Karpas-422 (cell line): ENCODE results near the gene SMARCD3. TPM values are rescaled to one million over a fixed set of nuclear protein-coding genes. Genes with fewer than 3 reads are reported as not detected.

Source experiments
- DNase-seq: peaks from one replicate; pipeline ENCODE4 v3.0.0-alpha.2; 2015
- H2AFZ ChIP-seq: fragments of 200-600 bp; sonication (generic); 2 replicates; pipeline ENCODE4 v1.6.1; 2014; ENCODE audit warnings: antibody characterized with exemption, low read length, mixed read lengths
- H3K27ac ChIP-seq: fragments of 200-600 bp; sonication (generic); 2 replicates; pipeline ENCODE4 v1.5.1; 2014; ENCODE audit warnings: mild to moderate bottlenecking, low read length, moderate library complexity
- H3K27me3 ChIP-seq: fragments of 200-600 bp; sonication (generic); 2 replicates; pipeline ENCODE4 v1.6.1; 2014; ENCODE audit warnings: low read length, mixed read lengths
- H3K36me3 ChIP-seq: fragments of 200-600 bp; sonication (generic); 2 replicates; pipeline ENCODE4 v1.6.1; 2014; ENCODE audit warnings: low read length, mixed read lengths; ENCODE audit not compliant: insufficient read depth
- H3K4me1 ChIP-seq: fragments of 200-600 bp; sonication (generic); 2 replicates; pipeline ENCODE4 v1.6.1; 2014; ENCODE audit warnings: mild to moderate bottlenecking, low read length, mixed read lengths
- H3K4me2 ChIP-seq: fragments of 200-600 bp; sonication (generic); 2 replicates; pipeline ENCODE4 v1.6.1; 2014; ENCODE audit warnings: low read length, low read depth, mild to moderate bottlenecking; ENCODE audit not compliant: poor library complexity, severe bottlenecking
- H3K4me3 ChIP-seq: fragments of 200-600 bp; sonication (generic); 2 replicates; pipeline ENCODE4 v1.5.1; 2014; ENCODE audit warnings: mild to moderate bottlenecking, antibody characterized with exemption, low read length, mixed read lengths
- H3K79me2 ChIP-seq: fragments of 200-600 bp; sonication (generic); 2 replicates; pipeline ENCODE4 v1.6.1; 2014; ENCODE audit warnings: mild to moderate bottlenecking, low read length, mixed read lengths
- H3K9ac ChIP-seq: fragments of 200-600 bp; sonication (generic); 2 replicates; pipeline ENCODE4 v1.6.0; 2014; ENCODE audit warnings: low read length
- H3K9me2 ChIP-seq: fragments of 200-600 bp; sonication (generic), shearing (Covaris generic); replicated peaks from 2 replicates; pipeline ENCODE4 v1.6.0; 2014; ENCODE audit warnings: mild to moderate bottlenecking, low read length, moderate library complexity; ENCODE audit not compliant: insufficient read depth
- H3K9me3 ChIP-seq: fragments of 300-700, 200-600 bp; sonication (generic); 2 replicates; pipeline ENCODE4 v1.6.1; 2014; ENCODE audit warnings: low read length, mixed read lengths
- H4K20me1 ChIP-seq: fragments of 200-600 bp; sonication (generic); 2 replicates; pipeline ENCODE4 v1.6.1; 2014; ENCODE audit warnings: mild to moderate bottlenecking, antibody characterized with exemption, low read length, low read depth; ENCODE audit not compliant: insufficient read depth
- total RNA-seq: library from RNA; depleted of rRNA; stranded (reverse); fragments of >200 nt; shearing (Covaris generic); gene quantifications from 2 replicates; pipeline ENCODE4 v1.2.3, GENCODE V29; 2014; ENCODE audit warnings: low replicate concordance

The SMARCD3 gene
- total RNA-seq, 1 experiment from 2014 or later, result 3.2 TPM

DNA sequence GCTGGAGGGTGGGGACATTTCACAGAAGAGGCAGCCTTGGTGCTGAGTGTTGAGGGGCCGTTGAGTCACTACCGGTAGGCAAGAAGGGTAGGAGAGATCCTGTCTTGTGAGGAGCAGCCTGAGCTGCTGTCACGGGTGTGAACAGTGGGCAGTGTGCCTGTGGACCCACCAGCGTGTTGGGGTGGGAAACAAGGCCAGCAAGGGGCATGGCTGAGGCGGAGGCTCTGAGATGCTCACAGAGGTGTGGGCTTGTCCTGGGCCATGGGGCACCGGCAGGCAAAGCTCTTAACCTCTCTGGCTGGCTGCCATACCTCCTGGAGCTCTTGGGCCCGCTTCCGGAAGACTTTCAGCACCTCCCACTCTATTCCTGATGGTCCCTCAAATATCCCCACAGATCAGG is 33.6 kb upstream of the SMARCD3 start:
- H3K79me2 ChIP-seq, result no peaks in the 10 kb centered on the region
- H3K9me2 ChIP-seq, result no peaks in the 10 kb centered on the region
- no peak overlapping the region for H3K4me3 ChIP-seq
- H3K36me3 ChIP-seq, result no peaks in the 10 kb centered on the region
- H3K27me3 ChIP-seq, result no peaks in the 10 kb centered on the region
- DNase-seq, result no peak
- no peak overlapping the region for H2AFZ ChIP-seq
- H4K20me1 ChIP-seq, result no peaks in the 10 kb centered on the region
- no peak overlapping the region for H3K9ac ChIP-seq
- no peak overlapping the region for H3K27ac ChIP-seq
- no peak overlapping the region for H3K4me2 ChIP-seq
- no peaks in the 10 kb centered on the region for H3K9me3 ChIP-seq
- H3K4me1 ChIP-seq, result peaks cover 12% of the 10 kb centered on the region

DNA sequence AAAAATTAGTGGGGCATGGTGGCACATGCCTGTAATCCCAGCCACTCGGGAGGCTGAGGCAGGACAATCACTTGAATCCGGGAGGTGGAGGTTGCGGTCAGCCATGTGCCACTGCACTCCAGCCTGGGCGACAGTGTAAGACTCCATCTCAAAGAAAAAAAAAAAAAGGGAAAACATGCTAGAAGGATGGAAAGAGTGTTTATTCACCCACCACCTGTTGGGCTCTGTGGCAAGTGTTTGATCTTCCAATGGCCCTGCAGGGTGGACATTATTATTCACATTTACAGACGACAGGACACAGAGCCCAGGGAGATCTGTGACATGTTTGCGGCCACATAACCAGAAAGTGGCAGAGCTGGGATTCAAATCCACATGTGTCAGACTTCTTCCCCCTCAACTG is 33.2 kb upstream of the SMARCD3 start:
- no peak overlapping the region for H3K27ac ChIP-seq
- no peaks in the 10 kb centered on the region for H3K36me3 ChIP-seq
- peaks cover 13% of the 10 kb centered on the region for H3K4me1 ChIP-seq
- no peak overlapping the region for H3K9ac ChIP-seq
- no peak overlapping the region for H3K4me3 ChIP-seq
- H3K9me2 ChIP-seq, result no peaks in the 10 kb centered on the region
- H3K79me2 ChIP-seq, result no peaks in the 10 kb centered on the region
- H3K9me3 ChIP-seq, result no peaks in the 10 kb centered on the region
- H4K20me1 ChIP-seq, result no peaks in the 10 kb centered on the region
- no peak for DNase-seq
- no peaks in the 10 kb centered on the region for H3K27me3 ChIP-seq
- no peak overlapping the region for H3K4me2 ChIP-seq
- H2AFZ ChIP-seq, result no peak overlapping the region

DNA sequence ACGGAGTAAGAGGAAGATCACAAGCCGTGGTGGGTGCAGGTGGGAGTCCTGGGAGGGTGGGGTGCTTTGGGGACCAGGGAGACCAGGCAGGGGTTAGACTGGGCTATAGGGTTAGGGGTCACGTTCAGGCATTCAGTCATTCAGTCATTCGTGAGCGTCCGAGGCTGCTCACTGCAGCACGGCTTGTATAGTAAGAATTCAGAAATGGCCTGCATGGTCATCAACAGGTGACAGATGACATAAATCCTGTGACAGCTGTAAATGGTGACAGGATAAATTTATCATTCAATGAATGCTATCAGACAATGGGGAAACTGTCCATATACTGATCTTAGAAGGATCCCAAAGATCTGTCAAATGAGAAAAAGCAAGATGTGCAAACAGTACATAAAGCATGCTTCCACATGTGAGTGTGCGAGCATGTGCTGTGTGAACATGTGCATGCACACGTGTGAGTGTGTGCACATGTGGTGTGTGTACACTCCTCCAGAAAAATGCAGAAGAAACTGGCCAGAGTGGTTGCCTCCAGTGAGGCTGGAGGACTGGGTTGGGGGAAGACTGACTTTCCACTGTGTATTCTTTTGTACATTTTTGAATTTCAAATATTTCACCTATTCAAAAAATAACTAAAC is 32.0 kb upstream of the SMARCD3 start:
- Histone ChIP-seq H3K9me2 (no peaks in the 10 kb centered on the region), H3K27ac (no peak overlapping the region)
- no peak for DNase-seq

DNA sequence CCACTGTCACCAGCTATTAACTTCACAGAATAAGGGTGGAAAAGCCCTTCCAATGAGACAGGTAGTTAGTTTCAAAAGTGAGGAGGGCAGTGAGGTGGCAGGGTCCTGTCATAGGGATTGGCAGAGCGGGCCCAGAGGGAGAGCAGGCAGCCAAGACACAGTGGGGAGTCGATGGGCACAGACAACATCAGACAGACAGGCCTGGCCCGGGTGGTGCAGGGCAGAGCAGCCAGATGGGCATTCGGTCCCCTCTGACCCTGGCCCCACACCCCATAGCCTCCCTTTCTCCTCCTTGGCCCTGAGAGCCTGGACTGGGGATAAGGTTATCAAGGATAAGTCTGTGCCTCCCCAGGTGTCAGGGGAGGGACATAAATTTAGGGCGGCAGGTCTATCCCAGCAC is 31.4 kb upstream of the SMARCD3 start:
- H4K20me1 ChIP-seq, result no peaks in the 10 kb centered on the region
- H3K9me3 ChIP-seq, result no peaks in the 10 kb centered on the region
- DNase-seq, result no peak
- H3K4me1 ChIP-seq, result peaks cover 9% of the 10 kb centered on the region
- no peak overlapping the region; the same call in 1 of the 2 replicates for H2AFZ ChIP-seq
- no peaks in the 10 kb centered on the region for H3K36me3 ChIP-seq
- H3K27ac ChIP-seq, result no peak overlapping the region
- no peak overlapping the region for H3K4me2 ChIP-seq
- no peak overlapping the region for H3K4me3 ChIP-seq
- H3K27me3 ChIP-seq, result no peaks in the 10 kb centered on the region
- H3K79me2 ChIP-seq, result no peaks in the 10 kb centered on the region
- no peaks in the 10 kb centered on the region for H3K9me2 ChIP-seq
- H3K9ac ChIP-seq, result no peak overlapping the region

More for the DNA sequence above, 32.0 kb upstream of the SMARCD3 start:
- Histone ChIP-seq H3K79me2 (no peaks in the 10 kb centered on the region), H3K9ac (no peak overlapping the region), H3K27me3 (no peaks in the 10 kb centered on the region), H3K4me1 (peaks cover 15% of the 10 kb centered on the region), H3K4me3 (no peak overlapping the region), H4K20me1 (no peaks in the 10 kb centered on the region), H3K9me3 (no peaks in the 10 kb centered on the region), H3K4me2 (no peak overlapping the region), H2AFZ (no peak overlapping the region), H3K36me3 (no peaks in the 10 kb centered on the region)

DNA sequence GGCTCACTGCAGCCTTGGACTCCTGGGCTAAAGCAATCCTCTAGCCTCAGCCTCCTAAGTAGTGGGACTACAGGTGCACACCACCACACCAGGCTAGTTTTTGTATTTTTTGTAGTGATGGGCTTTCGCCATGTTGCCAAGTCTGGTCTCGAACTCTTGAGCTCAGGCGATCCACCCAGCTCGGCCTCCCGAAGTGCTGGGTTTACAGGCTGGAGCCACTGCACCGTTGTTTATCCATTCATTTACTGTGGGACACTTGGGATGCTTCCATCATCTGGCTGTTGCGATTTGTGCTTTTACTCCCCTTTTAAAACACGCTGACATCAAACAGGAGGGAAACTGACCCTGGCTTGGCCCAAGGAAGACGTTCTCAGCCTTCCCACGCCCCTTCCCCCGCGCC is 30.5 kb upstream of the SMARCD3 start:
- Histone ChIP-seq H3K27ac (no peak overlapping the region), H2AFZ (no peak overlapping the region), H3K9me2 (no peaks in the 10 kb centered on the region), H3K4me3 (no peak overlapping the region), H4K20me1 (no peaks in the 10 kb centered on the region), H3K9me3 (no peaks in the 10 kb centered on the region), H3K4me2 (no peak overlapping the region), H3K27me3 (no peaks in the 10 kb centered on the region), H3K36me3 (no peaks in the 10 kb centered on the region), H3K4me1 (peaks cover 7% of the 10 kb centered on the region), H3K79me2 (no peaks in the 10 kb centered on the region), H3K9ac (no peak overlapping the region)
- DNase-seq, result no peak

DNA sequence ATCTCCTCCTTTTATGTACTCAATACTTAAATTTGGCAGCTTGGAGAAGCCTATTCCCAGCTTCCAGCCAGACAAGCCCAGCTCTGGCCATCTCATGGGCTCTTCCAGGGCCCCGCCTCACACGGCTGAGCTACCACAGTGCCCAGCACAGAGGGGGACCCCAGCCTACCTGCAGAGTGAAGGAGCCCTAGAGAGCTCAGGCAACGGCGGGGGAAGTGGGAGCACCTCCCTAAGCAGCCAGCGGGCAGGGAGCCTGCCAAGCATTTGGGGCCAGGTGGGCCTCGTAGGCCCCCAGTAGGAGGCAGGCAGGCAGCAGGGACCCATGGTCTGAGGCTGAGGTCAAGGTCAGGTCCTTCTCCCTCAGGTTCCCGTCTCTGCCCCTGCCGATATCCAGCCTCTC is 29.1 kb upstream of the SMARCD3 start:
- Histone ChIP-seq H3K9me3 (no peaks in the 10 kb centered on the region), H3K9me2 (no peaks in the 10 kb centered on the region), H3K36me3 (no peaks in the 10 kb centered on the region), H3K9ac (0 out of 2 replicates have a peak overlapping the region, but pooled peaks have one; percentile 29), H3K4me2 (no peak overlapping the region), H2AFZ (peak overlapping the region; percentile 88), H3K79me2 (no peaks in the 10 kb centered on the region), H3K4me1 (peaks cover 7% of the 10 kb centered on the region), H3K27ac (no peak overlapping the region), H3K4me3 (no peak overlapping the region), H4K20me1 (no peaks in the 10 kb centered on the region), H3K27me3 (no peaks in the 10 kb centered on the region)
- no peak for DNase-seq

DNA sequence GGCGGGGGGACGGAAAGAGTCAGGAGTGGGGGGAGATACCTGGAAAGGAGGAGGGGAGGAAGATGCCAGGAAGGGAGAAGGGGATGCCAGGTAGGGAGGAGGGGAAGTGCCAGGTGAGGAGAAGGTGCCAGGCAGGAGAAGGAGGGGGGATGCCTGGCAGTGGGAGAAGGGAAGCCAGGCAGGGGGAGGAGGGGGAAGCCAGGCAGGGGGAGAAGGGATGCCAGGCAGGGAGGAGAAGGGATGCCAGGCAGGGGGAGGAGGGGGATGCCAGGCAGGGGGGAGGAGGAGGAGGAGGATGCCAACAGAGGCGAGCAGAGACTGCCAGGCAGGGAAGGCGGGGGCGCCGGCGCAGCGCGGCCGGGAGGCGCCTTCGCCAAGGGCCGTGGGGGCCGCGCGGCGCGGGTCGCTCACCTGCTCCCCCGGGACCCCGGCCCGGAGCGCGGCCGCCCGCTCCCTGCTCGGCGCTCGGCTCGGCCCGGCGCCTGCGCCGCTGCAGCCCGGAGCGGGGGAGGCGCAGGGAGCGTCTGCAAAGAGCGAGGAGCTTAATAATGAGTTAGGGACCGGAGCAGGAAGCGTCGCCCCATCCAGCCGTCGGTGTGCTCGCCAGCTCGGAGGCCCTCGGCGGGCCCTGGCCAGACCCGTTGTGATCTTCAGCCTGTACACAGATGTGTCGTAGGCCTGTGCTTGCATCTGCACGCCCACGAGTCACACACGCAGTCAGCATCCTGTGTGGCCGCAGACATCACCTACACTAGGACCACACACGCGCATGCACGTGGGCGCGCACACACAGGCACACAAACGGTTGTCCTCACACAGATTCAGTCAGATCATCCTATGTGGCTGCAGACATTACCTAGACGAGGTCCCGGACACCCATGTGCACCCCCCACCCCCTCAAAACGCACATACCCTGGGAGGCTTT is 28.4 kb upstream of the SMARCD3 start:
- H3K27ac ChIP-seq, result no peak overlapping the region

DNA sequence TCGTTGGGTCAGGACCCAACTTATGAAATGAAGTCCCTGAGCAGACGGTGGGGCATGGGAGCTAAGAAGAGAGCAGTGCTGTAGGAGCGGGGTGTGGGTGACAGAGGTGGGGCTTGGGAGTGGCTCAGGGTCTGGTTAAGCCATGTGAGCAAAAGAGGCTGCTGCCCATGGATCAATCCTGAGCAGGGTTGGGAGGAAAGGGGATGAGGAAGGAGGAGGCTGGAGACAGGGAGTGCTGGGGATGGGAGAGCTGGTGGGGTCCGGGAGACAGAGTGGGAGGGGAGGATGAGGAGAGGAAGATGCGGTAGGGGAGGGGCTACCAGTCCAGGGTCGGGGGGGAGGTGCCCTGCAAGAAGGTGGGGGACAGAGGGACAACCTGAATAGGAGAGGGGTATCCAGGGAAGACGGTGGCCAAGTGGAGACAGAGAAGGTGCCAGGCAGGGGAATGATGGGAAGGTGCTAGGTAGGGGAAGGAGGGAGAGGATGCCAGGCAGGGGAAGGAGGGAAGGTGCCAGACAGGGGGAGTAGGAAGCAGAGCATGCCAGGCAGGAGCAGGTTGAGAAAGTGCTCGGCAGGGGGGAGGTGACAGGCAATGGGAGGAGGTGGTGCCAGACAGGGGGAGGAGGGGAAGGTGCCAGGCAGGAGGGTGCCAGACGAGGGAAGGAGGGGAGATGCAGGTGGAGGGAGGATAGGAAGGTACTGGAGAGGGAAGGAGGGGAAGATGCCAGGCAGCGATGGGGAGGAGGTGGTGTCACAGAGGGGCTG is 27.5 kb upstream of the SMARCD3 start:
- no peak for DNase-seq
- Histone ChIP-seq H2AFZ (no peak overlapping the region), H3K9me3 (no peaks in the 10 kb centered on the region), H3K36me3 (no peaks in the 10 kb centered on the region), H3K9ac (0 out of 2 replicates have a peak overlapping the region, but pooled peaks have one; percentile 49), H3K4me1 (peaks cover 7% of the 10 kb centered on the region), H3K4me2 (peak overlapping the region; percentile 49), H4K20me1 (no peaks in the 10 kb centered on the region), H3K79me2 (no peaks in the 10 kb centered on the region), H3K9me2 (no peaks in the 10 kb centered on the region), H3K4me3 (peak overlapping the region; percentile 48; the same call in 1 of the 2 replicates), H3K27me3 (no peaks in the 10 kb centered on the region), H3K27ac (no peak overlapping the region)

More for the DNA sequence above, 28.4 kb upstream of the SMARCD3 start:
- peaks cover 7% of the 10 kb centered on the region for H3K4me1 ChIP-seq
- H3K36me3 ChIP-seq, result no peaks in the 10 kb centered on the region
- DNase-seq, result peak; percentile 88
- H3K79me2 ChIP-seq, result no peaks in the 10 kb centered on the region
- H3K9me3 ChIP-seq, result no peaks in the 10 kb centered on the region
- H3K9ac ChIP-seq, result peak overlapping the region; percentile 49
- peak overlapping the region; percentile 49 for H3K4me2 ChIP-seq
- peak overlapping the region; percentile 88 for H2AFZ ChIP-seq
- H4K20me1 ChIP-seq, result no peaks in the 10 kb centered on the region
- no peaks in the 10 kb centered on the region for H3K27me3 ChIP-seq
- peak overlapping the region; percentile 48; the same call in 1 of the 2 replicates for H3K4me3 ChIP-seq
- H3K9me2 ChIP-seq, result no peaks in the 10 kb centered on the region
